Neural crest cell (in vitro differentiated cells): ENCODE measurements around the gene MCF2L. TPM values are rescaled to one million over a fixed set of nuclear protein-coding genes. Genes with fewer than 3 reads are reported as not detected.

Experiments
- DNase-seq: peaks from one replicate; pipeline ENCODE4 v3.0.0; 2021; ENCODE audit warnings: low read depth, mixed read lengths, low spot score
- H3K27ac Mint-ChIP-seq: one replicate; pipeline ENCODE4 v1.8.0; 2021; ENCODE audit warnings: mild to moderate bottlenecking, mixed read lengths; ENCODE audit not compliant: unreplicated experiment
- H3K27me3 Mint-ChIP-seq: 2 replicates; pipeline ENCODE4 v1.8.0; 2021; ENCODE audit warnings: low read depth, mild to moderate bottlenecking, mixed read lengths
- H3K36me3 Mint-ChIP-seq: 2 replicates; pipeline ENCODE4 v1.8.0; 2021; ENCODE audit warnings: low read depth, mild to moderate bottlenecking, mixed read lengths
- H3K4me1 Mint-ChIP-seq: 2 replicates; pipeline ENCODE4 v1.8.0; 2021; ENCODE audit warnings: mixed read lengths
- H3K4me3 Mint-ChIP-seq: one replicate; pipeline ENCODE4 v1.8.0; 2021; ENCODE audit warnings: mild to moderate bottlenecking, mixed read lengths
- H3K9me3 Mint-ChIP-seq: 2 replicates; pipeline ENCODE4 v1.8.0; 2021; ENCODE audit warnings: mixed read lengths
- total RNA-seq: library from RNA; stranded (reverse); gene quantifications from 2 replicates; pipeline ENCODE4 v1.2.1, GENCODE V29; 2021
- TF ChIP-seq, protein P1 (sequence below): fragments of 200-600 bp; sonication (generic); conservative IDR thresholded peaks from 2 replicates; pipeline ENCODE4 v1.5.0; 2021; ENCODE audit warnings: antibody characterized with exemption, mild to moderate bottlenecking

Gene MCF2L
- total RNA-seq, 1 donor from 2014 or later: 59.9 TPM

- Mint-ChIP-seq H3K4me1 (peaks cover 27% of the 10 kb centered on the region), H3K36me3 (peaks cover 14% of the 10 kb centered on the region), H3K4me3 (no peak overlapping the region), H3K27me3 (no peaks in the 10 kb centered on the region), H3K9me3 (peaks cover 10% of the 10 kb centered on the region), H3K27ac (no peak overlapping the region)
- no peak for DNase-seq
- TF ChIP-seq, protein P1, sequence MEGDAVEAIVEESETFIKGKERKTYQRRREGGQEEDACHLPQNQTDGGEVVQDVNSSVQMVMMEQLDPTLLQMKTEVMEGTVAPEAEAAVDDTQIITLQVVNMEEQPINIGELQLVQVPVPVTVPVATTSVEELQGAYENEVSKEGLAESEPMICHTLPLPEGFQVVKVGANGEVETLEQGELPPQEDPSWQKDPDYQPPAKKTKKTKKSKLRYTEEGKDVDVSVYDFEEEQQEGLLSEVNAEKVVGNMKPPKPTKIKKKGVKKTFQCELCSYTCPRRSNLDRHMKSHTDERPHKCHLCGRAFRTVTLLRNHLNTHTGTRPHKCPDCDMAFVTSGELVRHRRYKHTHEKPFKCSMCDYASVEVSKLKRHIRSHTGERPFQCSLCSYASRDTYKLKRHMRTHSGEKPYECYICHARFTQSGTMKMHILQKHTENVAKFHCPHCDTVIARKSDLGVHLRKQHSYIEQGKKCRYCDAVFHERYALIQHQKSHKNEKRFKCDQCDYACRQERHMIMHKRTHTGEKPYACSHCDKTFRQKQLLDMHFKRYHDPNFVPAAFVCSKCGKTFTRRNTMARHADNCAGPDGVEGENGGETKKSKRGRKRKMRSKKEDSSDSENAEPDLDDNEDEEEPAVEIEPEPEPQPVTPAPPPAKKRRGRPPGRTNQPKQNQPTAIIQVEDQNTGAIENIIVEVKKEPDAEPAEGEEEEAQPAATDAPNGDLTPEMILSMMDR: no peak
Observed at GRCh38 chr13:112975401-112975939, 6.5 kb downstream of the MCF2L start.

GRCh38 chr13:112976526-112976925, 7.5 kb downstream of the MCF2L start:
- H3K27me3 Mint-ChIP-seq: no peaks in the 10 kb centered on the region
- DNase-seq: no peak

DNA sequence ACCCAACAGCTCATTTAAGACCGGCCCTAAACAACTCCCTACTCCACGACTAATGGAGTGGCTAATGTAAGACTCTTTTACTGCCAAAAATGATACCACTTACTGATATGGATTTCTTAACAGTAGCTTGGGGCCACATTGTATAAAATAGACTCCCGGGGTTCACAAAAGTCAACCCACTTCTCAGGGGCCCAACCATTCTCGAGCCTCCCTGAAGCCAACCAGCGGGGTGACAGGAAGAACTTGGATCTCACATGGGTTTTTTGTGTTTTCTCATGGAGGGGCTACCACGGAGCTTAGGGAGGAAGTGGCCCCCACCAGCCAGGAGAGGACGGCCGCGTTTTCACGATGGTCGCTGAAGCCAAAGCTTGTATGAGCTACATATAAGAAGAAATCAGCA, 8.1 kb downstream of the MCF2L start:
- Mint-ChIP-seq H3K27me3 (no peaks in the 10 kb centered on the region), H3K27ac (no peak overlapping the region), H3K36me3 (peaks cover 6% of the 10 kb centered on the region), H3K9me3 (peaks cover 4% of the 10 kb centered on the region), H3K4me1 (peaks cover 21% of the 10 kb centered on the region), H3K4me3 (no peak overlapping the region)
- TF ChIP-seq, protein P1: no peak
- no peak for DNase-seq

More at GRCh38 chr13:112976526-112976925, 7.5 kb downstream of the MCF2L start:
- Mint-ChIP-seq H3K4me1 (peaks cover 21% of the 10 kb centered on the region), H3K4me3 (no peak overlapping the region), H3K27ac (no peak overlapping the region), H3K36me3 (peaks cover 10% of the 10 kb centered on the region), H3K9me3 (peaks cover 10% of the 10 kb centered on the region)
- TF ChIP-seq, protein P1: no peak

- Mint-ChIP-seq H3K9me3 (peaks cover under 1% of the 10 kb centered on the region), H3K27ac (no peak overlapping the region), H3K4me3 (no peak overlapping the region), H3K4me1 (peaks cover 21% of the 10 kb centered on the region), H3K27me3 (no peaks in the 10 kb centered on the region), H3K36me3 (peaks cover 3% of the 10 kb centered on the region)
- DNase-seq: no peak
- TF ChIP-seq, protein P1: no peak
Observed at GRCh38 chr13:112977525-112977924, 8.5 kb downstream of the MCF2L start.

DNA sequence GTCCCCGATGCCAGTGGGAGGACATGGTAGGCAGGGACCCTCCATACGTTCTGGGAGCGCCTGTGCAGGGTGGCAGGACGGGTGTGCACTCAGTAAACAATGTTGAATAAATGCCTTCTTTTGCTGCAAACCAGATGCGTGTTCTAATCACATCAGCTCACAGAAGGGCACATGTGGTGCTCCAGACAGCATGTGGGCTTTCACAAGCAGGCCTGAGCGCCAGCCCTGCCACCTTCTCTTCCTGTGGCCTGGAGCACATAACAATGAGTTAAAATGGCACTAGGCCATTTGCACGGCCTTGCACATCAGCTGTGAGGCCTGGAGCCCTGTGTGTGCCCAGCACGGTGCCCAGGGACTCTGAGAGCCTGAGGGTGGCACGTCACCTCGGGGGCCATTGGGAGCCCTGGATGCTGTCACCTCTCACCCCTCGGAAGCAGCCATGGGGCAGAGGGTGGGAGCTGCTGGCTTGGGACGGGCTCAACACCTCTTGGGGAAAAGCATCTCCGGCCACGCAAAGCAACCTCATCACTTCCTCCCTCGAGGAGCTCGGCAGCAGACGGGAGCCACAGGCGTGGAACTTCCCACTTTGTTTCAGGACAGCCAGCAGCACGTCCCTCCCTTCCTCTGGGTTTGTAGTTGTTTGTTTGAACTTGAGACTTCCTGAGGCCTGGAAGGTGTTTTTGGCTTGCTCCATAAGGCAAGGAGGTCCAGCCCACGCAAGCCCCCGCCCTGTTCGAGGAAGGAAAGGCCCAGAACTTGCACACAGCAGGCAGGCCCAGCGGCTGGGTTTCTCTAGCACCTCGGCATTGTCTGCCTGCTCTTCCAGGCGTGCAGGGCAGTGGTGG, 9.8 kb downstream of the MCF2L start:
- Mint-ChIP-seq H3K27ac (peak overlapping the region; percentile 50), H3K36me3 (peaks cover 2% of the 10 kb centered on the region), H3K4me3 (no peak overlapping the region), H3K9me3 (no peaks in the 10 kb centered on the region), H3K4me1 (peaks cover 21% of the 10 kb centered on the region), H3K27me3 (no peaks in the 10 kb centered on the region)
- DNase-seq: no peak
- TF ChIP-seq, protein P1: no peak
